GM08714 (cell line): ENCODE results near the gene MEG3.

Source experiments
- H3K4me3 ChIP-seq: fragments of 200-500 bp; sonication (Bioruptor generic); 2 replicates; pipeline ENCODE4 v1.5.1; 2014; ENCODE audit warnings: mild to moderate bottlenecking, low read length, inconsistent platforms
- ZNF274 ChIP-seq: IDR thresholded peaks from 2 replicates; pipeline ENCODE4 v1.6.1; 2012; ENCODE audit warnings: mild to moderate bottlenecking, low read depth, low read length

MEG3 gene

DNA sequence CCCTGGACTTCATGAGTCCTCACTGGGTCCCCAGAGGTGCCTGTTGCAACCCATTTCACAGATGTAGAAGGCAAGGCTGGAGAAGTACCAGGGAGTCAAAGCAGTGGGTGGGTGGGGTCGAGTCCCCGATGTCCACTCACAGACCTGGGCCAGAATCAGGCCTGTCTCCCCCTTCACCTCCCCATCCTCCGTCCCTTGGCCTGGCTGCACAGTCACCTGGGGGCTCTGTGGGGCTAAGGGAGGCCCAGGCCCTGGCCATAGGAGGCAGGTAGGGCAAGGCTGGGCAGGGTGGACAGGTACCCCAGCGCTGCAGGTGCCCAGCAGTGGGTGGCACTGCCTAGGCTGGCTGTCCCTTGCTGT, 48.1 kb downstream of the MEG3 start:
- no peak overlapping the region for H3K4me3 ChIP-seq
- no peak for TF ChIP-seq ZNF274

DNA sequence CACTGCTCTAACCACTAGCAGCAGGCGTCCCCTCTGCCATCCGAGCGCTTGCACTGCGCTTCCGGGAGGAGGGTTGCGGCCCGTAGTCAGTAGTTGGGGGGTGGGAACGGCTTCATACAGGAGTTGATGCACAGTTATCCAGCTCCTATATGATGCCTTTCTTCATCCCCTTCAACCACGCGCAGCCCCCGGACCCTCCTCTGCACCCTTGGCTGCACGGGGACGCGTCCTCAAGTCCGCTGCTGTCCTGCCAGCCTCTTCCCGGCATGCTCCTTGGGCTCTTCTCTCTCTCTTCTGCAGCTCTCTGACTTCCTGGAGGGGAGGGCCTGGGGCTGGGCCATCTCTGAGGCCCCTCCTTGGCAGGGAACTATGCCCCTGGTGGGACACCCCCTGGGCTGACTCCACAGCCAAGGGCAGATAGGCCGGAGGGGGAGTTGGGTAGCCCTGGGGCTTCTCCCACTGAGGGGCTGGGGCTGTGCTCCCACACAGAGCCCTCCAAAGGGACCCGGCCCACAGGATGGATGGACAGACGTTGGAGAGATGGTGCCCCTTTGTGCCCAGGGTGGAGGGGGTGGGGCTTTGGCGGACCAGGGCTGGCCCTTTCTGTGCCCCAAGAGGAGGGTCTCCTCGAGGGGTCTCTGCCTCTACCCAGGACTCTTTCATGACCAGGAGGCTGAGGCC, 48.6 kb downstream of the MEG3 start:
- TF ChIP-seq ZNF274: no peak
- no peak overlapping the region for H3K4me3 ChIP-seq

DNA sequence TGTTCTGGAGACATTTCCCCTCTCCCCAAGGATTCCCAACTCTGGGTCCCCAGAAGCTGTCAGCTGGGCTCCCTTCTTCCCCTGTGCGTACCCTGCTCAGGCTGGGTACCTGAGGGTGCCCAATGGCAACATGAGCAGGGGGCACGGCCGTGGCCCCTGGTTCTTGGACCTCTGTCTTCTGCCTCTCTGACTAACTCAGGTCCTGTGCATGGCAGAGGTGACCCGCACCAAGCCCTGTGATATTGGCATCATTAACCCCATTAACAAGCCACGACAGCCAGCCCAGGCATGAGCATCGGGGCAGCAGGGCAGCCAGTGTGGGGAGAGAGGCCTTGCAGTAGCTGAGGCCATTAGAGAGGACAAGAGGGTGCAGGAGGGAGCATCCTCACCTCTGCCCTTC, 49.2 kb downstream of the MEG3 start:
- no peak for TF ChIP-seq ZNF274
- H3K4me3 ChIP-seq: no peak overlapping the region

DNA sequence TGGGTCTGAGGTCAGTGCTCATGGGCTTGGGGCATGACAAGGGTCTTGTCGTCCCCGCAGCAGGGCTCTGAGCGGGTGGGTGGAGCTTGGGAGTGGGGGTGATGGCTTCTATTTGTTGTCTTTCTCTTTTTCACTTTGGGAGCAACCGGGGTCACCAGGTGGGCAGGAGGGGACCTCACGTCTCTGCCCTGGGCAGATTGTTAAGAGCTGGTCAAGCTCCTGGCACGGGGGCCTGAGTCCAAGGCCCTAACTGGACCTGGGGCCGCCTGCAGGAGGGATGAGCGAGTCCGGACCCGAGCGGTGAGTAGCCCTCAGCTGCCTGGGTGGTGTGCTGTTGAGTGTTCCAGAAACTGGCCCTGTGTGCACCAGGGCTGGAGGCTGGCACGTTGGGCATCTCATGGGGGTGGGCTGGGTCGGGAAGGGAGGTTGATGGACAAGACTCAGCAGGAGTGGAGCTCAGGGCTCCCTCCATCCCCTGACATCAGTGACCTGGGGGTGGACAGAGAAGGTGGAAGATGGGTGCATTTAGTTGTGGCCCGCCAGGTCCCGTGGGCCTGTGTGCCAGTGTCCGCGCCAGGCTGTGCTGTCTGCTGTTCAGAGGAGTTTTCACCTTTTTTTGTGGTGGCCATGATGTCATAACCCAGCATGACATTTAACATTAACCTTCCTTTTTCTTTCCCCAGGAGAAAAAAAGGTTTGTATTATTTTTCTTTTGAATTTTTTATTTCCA, 50.1 kb downstream of the MEG3 start:
- no peak overlapping the region for H3K4me3 ChIP-seq
- no peak for TF ChIP-seq ZNF274

DNA sequence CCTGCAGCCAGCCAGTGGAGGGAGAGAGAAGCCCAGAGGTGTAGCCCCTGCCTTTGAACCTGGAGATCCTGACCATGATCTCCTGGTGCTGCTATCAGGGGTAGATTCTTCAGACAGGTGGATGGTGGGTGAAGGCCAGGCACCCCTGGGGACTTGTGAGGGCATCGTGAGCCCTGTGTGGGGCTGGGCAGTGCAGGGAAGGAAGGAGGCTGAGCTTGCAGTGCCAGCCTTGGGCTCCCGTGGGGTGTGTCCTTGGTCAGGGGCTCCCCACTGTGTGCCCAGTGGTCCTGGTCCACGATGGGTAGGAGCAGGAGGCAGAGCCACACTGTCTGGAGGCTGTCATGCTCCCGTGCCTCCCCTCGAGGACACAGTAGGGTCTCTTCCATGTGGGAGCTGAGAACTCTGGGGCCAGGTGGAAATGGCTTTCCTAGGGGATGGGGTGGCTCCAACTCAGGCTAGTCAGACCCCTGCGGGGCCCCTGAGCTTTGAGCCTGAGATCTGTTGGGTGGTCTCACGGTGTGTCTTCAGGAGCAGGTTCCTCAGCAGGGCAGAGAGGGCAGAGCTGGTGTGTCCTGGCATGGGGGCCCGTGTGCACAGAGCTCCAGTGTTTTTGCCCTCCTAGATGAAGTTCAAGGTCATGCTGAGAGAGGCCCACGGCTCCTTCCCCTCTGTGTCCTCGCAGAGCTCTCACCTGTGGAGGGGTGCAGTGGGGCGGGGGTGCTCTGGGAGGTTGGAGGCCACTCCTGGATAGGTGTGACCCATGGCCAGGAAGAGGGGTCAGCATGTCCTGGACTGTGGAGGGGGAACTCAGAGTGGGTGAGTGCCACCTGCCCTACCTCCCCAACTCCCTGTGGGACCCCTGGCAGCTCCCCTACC, 52.6 kb downstream of the MEG3 start:
- no peak for TF ChIP-seq ZNF274
- no peak overlapping the region for H3K4me3 ChIP-seq

DNA sequence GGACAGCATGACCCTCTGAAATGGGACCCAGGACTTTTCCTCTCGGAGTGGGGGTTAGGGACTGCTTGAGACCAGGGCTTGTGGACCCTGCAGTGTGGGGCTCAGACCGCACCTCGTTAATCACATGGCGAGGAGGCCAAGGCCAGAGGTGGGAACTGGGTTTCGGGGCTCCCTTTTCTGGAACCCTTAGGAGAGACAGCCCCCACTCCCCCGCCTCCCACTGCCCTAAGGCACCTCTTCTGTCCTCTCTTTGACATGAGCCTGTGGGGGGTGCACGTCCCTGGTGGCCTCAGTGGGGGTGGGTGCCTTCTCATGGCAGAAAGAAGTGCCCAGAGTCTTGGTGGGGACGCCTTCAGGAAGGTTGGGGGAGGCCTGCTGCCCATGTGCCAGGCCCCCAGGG, 53.3 kb downstream of the MEG3 start:
- no peak for TF ChIP-seq ZNF274

DNA sequence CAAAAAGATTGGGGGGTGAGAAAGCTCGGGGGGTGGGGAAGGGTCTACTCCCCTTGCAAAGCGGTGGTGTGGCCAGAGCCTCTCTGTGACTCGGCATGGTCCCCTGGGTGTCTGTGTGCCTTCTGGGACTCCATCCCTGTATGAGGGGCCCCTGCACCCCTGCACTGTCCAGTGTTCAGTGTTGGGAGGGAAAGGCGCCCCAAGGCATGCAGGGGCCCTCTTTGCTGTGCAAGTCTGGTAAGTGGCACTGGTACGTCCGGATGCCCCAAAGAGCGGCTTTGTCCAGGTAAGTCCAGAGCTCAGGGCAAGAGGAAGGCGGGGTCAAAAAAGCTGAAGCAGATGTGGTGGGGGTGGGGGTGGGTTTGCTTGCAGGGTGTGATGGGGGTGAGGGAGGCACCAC, 53.9 kb downstream of the MEG3 start:
- TF ChIP-seq ZNF274: no peak

More for the DNA sequence above, 53.3 kb downstream of the MEG3 start:
- H3K4me3 ChIP-seq: no peak overlapping the region

DNA sequence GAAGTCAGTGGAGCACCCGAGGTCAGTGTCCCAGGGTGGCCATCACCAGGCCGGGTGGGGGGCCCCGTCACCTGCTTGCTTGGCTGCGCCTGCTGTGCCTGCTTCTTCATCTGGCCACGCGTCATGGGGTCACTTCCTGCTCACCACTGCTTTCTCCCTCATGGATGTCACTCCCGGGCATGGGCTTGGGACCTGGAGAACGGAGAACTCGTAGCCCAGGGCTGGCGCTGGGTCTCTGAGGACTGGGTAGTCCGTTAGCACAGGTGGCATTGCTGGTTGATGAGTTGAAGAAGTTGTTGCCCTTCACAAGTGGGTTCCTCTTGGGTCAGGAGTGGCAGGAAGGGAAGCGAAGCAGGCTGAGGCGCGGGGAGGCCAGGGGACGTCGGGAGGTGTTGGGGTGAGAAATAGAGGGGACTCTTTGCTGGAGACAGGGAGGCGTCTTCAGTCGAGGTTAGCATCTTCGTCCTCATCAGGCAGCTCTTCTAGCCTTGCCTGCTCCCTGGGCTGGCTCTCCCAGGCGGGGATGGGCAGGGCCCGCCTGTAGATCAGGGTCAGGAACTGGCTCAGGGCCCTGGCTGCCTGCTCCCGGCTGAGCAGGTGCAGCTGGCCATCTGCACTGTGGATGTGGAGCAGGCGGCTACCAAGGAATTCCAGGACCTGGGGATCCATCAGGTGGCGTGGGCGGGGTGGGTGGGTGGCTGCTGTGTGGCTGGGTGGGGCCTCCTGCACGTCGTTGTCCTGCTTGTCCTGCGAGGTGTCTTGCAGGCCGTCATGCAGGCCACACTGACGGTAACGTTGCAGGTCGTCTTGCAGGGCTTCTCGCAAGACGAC, 54.6 kb downstream of the MEG3 start:
- no peak for TF ChIP-seq ZNF274
- no peak overlapping the region for H3K4me3 ChIP-seq

More for the DNA sequence above, 53.9 kb downstream of the MEG3 start:
- no peak overlapping the region for H3K4me3 ChIP-seq

DNA sequence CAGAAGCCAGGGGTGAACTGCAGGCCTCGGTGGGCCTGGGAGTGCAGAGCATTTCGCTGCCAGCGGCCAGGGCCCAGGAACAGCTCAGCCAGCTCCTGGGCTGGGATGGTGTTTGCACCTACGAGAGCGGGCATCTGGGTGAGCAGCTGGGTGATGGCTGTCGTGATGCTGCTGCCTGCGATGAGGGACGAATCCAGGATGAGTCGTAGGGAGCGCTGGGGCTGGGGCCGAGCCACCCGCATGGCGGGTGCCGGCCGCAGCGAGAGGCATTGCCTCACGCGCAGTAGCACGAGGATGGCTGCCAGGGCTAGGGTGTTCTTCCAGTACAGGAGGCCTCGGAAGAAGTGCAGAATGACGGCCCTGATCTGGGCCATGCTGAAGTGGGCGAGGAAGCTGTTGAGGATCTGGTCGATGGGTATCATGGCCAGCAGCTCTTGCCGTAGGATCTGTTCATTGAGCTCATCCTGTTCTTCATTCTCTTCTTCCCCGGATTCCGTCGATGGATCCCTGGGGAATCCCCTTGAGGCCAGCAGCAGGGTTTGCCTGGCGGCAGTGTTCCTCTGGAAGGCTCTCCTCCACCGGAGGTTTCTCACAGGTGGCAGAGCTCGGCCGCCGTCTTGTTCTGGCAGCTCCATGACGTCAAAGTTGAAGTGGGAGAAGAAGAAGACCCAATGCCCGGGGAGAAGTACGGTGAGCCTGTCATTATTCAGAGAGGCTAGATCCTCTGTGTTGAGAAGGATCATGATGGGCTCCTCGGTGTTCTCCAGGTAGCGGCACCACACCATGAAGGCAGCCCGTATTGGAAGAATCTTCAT, 55.5 kb downstream of the MEG3 start:
- TF ChIP-seq ZNF274: no peak
- H3K4me3 ChIP-seq: no peak overlapping the region

DNA sequence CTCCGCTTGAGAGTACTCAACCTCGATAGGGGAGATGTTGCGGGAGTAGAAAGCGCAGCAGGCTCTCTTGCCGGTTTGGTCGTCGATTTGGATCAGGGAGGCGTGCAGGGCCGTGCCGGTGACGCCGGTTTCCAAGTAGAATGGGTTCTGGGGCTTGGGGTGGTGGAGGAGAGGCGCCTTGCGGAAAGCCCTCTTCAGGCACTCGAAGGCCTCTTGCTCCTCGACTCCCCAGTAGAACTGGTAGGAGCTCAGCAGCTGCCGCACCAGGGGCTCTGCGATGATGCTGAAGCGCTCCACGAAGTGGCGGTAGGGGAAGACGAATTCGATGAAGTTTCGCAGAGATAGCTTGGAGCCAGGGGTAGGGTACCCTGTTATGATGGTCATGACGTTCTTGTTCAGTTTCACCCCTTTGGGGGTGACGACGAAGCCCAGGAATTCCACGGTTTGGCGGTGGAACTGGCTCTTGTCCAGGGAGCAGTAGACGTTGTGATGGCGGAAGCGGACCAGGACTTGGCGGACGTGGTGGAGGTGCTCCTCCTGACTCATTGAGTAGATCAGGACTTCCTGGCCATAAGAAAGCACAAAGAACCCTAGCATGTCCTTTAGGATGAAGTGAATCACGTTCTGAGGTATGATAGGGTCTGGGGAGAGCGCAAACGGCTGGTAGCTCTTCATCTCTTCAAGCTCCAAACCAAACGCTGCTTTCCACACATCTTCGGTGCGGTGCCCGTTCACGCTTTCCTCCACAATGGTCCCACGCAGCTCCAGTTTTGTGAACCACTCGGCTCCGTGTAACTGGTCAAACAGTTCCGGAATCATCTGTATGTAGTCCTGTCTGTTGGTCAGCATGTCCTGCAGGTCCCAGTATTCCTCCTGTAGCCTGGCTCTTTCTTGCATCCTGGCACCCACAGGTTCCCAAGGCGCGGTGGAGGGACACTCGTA, 56.4 kb downstream of the MEG3 start:
- no peak for TF ChIP-seq ZNF274
- no peak overlapping the region for H3K4me3 ChIP-seq

DNA sequence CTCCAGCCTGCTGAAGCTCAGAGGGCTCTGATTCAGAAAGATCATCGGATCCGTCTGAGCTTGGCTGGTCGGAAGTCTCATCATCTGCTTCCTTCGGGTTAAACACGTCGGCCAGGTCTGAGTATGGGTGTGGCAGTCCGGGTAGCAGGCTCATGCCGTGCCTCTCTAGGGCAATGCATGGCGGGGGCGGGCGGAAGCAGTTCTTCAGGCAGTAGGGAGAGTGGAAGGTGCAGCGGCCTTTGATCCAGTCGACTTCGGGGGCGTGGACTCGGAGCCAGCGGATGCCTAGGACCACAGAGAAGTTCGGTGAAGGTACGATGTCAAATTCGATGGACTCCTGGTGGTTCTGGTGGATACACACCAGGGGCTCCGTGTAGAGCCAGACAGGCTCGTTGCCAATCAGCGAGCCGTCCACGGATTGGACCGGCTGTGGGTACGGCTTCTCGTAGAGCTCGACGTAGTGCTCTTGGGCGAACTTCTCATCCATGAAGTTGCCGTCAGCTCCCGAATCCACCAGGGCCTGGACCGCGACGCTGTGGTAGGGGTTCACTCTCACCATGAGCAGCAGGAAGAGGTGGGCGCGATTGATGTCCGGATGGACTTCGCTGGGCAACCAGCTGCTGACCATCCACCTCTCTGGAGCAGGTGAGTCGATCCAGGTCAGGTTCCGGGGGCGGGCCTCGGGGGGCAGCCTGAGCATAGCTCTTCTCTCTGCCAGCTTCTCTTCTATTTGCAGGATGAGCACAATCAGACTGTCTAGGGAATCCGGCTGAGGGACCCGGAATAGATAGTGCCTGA, 57.3 kb downstream of the MEG3 start:
- no peak for TF ChIP-seq ZNF274
- no peak overlapping the region for H3K4me3 ChIP-seq
